Measurements from ENCODE around the gene ACOXL.

ACOXL gene

DNA sequence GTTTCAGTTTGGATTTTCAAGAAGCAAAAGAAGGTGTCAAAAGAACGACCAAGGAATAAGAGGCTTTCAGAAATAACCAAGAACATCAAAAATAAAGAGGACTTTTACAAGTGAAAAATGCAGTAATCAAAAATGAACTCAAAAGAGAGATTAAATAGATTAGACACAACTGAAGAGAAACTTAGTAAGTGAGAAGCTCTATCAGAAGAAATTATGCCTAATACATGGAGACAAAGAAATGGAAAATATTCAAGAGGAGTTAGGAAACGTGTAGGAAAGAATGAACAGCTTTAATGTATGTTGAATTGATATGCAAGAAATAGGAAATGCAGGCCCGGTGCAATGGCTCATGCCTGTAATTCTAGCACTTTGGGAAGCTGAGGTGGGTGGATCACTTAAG is 145.8 kb downstream of the ACOXL start:
- DNase-seq (ENCODE audit: low read depth): no peak
- TF ChIP-seq CTCF (IDR thresholded peaks at IDR 0.05; ENCODE audit: control insufficient read depth, extremely low read depth, insufficient read depth): no peak

GRCh38 chr2:110881908-110882307 is 149.5 kb downstream of the ACOXL start:
- no peak overlapping the region for H3K4me3 ChIP-seq (ENCODE audit: low read depth, low read length)
- TF ChIP-seq CTCF (IDR thresholded peaks at IDR 0.05; ENCODE audit: control insufficient read depth, extremely low read depth, insufficient read depth): no peak
- peak; percentile 49 for DNase-seq (ENCODE audit: low read depth)

More for the DNA sequence above, 145.8 kb downstream of the ACOXL start:
- no peak overlapping the region for H3K4me3 ChIP-seq (ENCODE audit: low read depth, low read length)

GRCh38 chr2:110883406-110883805 is 151.0 kb downstream of the ACOXL start:
- TF ChIP-seq CTCF (IDR thresholded peaks at IDR 0.05; ENCODE audit: control insufficient read depth, extremely low read depth, insufficient read depth): no peak
- no peak for DNase-seq (ENCODE audit: low read depth)
- H3K4me3 ChIP-seq (ENCODE audit: low read depth, low read length): no peak overlapping the region

DNA sequence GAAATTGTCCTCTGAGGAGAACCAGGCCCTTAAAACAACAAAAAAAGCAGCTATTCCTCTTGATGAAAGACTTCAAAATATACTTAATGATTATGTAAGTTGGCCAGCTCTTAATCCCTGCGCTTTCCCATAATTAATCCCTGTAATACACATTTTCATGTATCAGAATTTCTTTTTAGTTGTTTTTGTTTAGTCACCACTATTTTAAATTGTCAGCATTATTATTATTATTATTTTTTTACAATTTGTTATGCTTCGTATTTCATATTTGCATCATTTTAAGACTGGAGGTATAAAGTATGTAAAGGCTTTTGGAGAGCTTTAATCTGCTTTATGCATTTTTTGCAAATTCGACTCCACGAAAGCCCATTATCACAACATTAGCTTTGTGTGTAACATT is 152.9 kb downstream of the ACOXL start:
- TF ChIP-seq CTCF (IDR thresholded peaks at IDR 0.05; ENCODE audit: control insufficient read depth, extremely low read depth, insufficient read depth): no peak
- DNase-seq (ENCODE audit: low read depth): no peak

GRCh38 chr2:110886826-110887573 is 154.6 kb downstream of the ACOXL start:
- DNase-seq (ENCODE audit: low read depth): no peak
- H3K4me3 ChIP-seq (ENCODE audit: low read depth, low read length): no peak overlapping the region
- TF ChIP-seq CTCF (IDR thresholded peaks at IDR 0.05; ENCODE audit: control insufficient read depth, extremely low read depth, insufficient read depth): no peak

More for the DNA sequence above, 152.9 kb downstream of the ACOXL start:
- H3K4me3 ChIP-seq (ENCODE audit: low read depth, low read length): no peak overlapping the region

- no peak overlapping the region for H3K4me3 ChIP-seq (ENCODE audit: low read depth, low read length)
- TF ChIP-seq CTCF (IDR thresholded peaks at IDR 0.05; ENCODE audit: control insufficient read depth, extremely low read depth, insufficient read depth): no peak
- no peak for DNase-seq (ENCODE audit: low read depth)
Measured at GRCh38 chr2:110888411-110888810, 156.0 kb downstream of the ACOXL start.

DNA sequence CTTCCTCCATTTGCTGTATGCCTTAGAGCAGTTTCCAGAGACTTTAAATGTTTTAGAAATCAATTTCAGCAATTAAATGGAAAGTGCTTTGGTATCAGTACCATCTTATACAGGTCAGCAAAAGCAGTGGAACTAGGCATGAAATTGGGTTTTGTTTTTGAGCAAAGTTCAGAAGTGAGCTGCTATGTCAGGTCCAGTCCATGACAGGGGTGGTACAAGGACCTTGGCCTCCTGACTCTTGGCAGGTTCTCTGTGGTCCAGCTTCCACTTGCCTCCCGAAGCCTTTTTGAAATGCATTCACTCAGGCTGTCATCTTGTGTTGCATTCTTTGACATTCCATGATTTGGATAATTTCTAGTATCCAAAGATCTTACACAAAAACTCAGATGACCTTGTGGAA is 159.3 kb downstream of the ACOXL start:
- TF ChIP-seq CTCF (IDR thresholded peaks at IDR 0.05; ENCODE audit: control insufficient read depth, extremely low read depth, insufficient read depth): no peak
- no peak for DNase-seq (ENCODE audit: low read depth)
- no peak overlapping the region for H3K4me3 ChIP-seq (ENCODE audit: low read depth, low read length)

All from LNCaP clone FGC (cell line).